ENCODE data around the gene SRGAP3. TPM values are rescaled to one million over a fixed set of nuclear protein-coding genes. Genes with fewer than 3 reads are reported as not detected.

The SRGAP3 gene
- polyA plus RNA-seq, 3 donors, result 0.27 to 1.3 (median 0.87) TPM

DNA sequence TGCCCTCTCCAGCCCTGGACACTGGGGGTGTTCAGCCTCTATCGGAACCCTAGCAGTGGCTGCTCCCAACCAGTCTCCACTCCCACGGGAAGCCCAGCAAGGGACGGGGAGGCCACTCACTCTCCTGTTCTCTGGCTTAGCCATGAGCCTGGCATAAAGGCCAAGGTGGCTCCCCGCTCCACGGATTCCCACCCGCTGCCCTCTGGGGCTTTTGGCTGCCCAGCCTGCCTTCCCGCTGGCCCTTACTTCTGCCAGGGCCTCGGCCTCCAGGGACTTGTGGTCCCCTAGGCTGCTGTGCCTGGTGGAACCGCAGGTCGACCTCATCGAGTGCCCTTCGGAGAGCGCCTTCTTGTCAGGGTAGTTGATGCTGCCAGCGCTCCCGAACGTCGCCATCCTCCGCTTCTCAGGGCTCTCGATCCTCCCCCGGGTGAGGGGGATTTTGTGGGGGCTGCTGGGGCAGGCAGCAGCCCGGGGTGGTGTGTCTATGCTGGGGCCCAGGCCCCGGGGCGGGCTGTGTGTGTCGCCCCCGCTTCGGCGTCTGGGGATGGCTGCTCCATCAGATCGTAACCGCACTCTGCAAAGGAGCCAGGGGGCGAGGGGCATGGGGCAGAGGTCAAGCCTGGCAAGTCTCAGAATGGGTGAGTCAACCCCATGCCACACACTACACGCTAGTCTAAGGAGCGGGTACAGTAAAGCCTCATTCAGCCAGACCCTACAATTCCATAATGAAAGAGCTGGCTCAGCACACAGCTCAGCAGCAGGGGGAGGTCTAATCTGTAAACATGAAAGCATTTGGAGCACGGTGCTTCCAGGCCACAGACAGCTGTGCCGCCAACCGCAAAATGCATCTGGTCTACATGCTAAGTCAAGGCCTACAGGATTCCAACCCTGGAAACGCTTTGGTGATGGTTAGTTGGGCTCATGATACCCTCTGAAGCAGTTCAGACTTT lies 258.9 kb downstream of the SRGAP3 start:
- 97% methylated on average over 30 of the region's 36 CpGs for WGBS (ENCODE audit: insufficient coverage)
- H3K4me2 ChIP-seq (replicated peaks; ENCODE audit: extremely low read depth, low read length, poor library complexity, severe bottlenecking), result no peak overlapping the region
- no peaks in the 10 kb centered on the region for H3K36me3 ChIP-seq (replicated peaks in 1 of 2; ENCODE audit: control insufficient read depth in 1 of 2, insufficient read depth in 2 of 2, low read length in 2 of 2)

More for the DNA sequence above, 258.9 kb downstream of the SRGAP3 start:
- no peaks in the 10 kb centered on the region for H3K79me2 ChIP-seq (ENCODE audit: insufficient read depth, low read length)
- intact Hi-C loops (cut with micrococcal nuclease), result no loop called here
- peaks cover 5% of the 10 kb centered on the region for H3K4me1 Mint-ChIP-seq
- H3K27me3 ChIP-seq (ENCODE audit: control insufficient read depth in 2 of 2, insufficient read depth in 2 of 2, low read length in 2 of 2), result no peaks in the 10 kb centered on the region
- no peaks in the 10 kb centered on the region for H3K36me3 Mint-ChIP-seq
- H3K4me1 ChIP-seq (ENCODE audit: control insufficient read depth in 1 of 2, insufficient read depth in 2 of 2, low read length in 2 of 2), result peaks cover 5 to 6% of the 10 kb centered on the region in 2 donors
- no peak overlapping the region for H3K4me3 Mint-ChIP-seq
- peaks cover 0 to 3% (median 2%) of the 10 kb centered on the region in 3 donors for H3K27me3 Mint-ChIP-seq (ENCODE audit: low read depth in 3 of 3)
- H2AFZ ChIP-seq (ENCODE audit: insufficient read depth, low read depth, low read length, poor library complexity, severe bottlenecking), result no peak overlapping the region
- H3K27ac ChIP-seq (ENCODE audit: low read depth in 1 of 2, low read length in 2 of 2), result no peak overlapping the region
- H3K4me3 ChIP-seq (replicated peaks in 1 of 3; ENCODE audit: low read depth in 2 of 3, low read length in 3 of 3), result no peak overlapping the region
- TF ChIP-seq, protein P1, sequence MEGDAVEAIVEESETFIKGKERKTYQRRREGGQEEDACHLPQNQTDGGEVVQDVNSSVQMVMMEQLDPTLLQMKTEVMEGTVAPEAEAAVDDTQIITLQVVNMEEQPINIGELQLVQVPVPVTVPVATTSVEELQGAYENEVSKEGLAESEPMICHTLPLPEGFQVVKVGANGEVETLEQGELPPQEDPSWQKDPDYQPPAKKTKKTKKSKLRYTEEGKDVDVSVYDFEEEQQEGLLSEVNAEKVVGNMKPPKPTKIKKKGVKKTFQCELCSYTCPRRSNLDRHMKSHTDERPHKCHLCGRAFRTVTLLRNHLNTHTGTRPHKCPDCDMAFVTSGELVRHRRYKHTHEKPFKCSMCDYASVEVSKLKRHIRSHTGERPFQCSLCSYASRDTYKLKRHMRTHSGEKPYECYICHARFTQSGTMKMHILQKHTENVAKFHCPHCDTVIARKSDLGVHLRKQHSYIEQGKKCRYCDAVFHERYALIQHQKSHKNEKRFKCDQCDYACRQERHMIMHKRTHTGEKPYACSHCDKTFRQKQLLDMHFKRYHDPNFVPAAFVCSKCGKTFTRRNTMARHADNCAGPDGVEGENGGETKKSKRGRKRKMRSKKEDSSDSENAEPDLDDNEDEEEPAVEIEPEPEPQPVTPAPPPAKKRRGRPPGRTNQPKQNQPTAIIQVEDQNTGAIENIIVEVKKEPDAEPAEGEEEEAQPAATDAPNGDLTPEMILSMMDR (IDR thresholded peaks at IDR 0.05), result no peak
- H3K9me3 Mint-ChIP-seq, result peaks cover 0 to 2% (median 0%) of the 10 kb centered on the region in 7 donors
- H3K27ac Mint-ChIP-seq, result peak overlapping the region in 1 of 7 donors; percentile 39
- no peaks in the 10 kb centered on the region for H4K20me1 ChIP-seq (ENCODE audit: insufficient read depth, low read length)
- no peaks in the 10 kb centered on the region for H3K9me3 ChIP-seq (replicated peaks in 1 of 2; ENCODE audit: control insufficient read depth in 1 of 2, insufficient read depth in 1 of 2, low read length in 2 of 2)
- DNase-seq, result no peak
- H3K9ac ChIP-seq (ENCODE audit: insufficient read depth, low read length, poor library complexity, severe bottlenecking), result no peak overlapping the region

All from CD14-positive monocyte (primary cell).